OCI-LY1 (cell line): ENCODE results near the gene TRIM43.
"Not testable (repeated sequence)": the region's sequence is repeated elsewhere in the genome, so short reads cannot be mapped to it uniquely, and the experiment has no call there.

Source experiments
- EZH2 ChIP-seq: fragments of 200-600 bp; sonication (generic), shearing (Covaris generic); IDR thresholded peaks from 2 replicates; pipeline ENCODE4 v1.8.0; 2017; ENCODE audit warnings: borderline replicate concordance, mixed run types, mild to moderate bottlenecking, antibody characterized with exemption, low read length, moderate library complexity, mixed read lengths
- TF ChIP-seq, protein P1 (sequence below): fragments of 200-600 bp; sonication (generic), shearing (Covaris generic); IDR thresholded peaks from 2 replicates; pipeline ENCODE4 v1.5.1; 2017; ENCODE audit warnings: mild to moderate bottlenecking, antibody characterized with exemption, low read length, moderate library complexity, mixed read lengths

DNA sequence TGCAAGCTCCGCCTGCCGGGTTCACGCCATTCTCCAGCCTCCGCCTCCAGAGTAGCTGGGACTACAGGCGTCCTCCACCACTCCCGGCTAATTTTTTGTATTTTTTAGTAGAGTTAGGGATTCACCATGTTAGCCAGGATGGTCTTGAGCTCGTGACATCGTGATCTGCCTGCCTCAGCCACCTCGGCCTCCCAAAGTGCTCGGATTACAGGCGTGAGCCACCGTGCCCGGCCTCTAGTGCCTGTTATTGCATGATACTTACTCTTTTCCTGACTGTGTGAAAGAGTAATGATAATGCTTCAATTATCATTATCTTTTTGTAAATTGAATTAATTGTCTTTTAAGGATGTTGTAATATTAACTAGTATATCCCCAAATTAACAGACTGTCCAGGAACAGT is 1.2 kb downstream of the TRIM43 start:
- TF ChIP-seq, protein P1, sequence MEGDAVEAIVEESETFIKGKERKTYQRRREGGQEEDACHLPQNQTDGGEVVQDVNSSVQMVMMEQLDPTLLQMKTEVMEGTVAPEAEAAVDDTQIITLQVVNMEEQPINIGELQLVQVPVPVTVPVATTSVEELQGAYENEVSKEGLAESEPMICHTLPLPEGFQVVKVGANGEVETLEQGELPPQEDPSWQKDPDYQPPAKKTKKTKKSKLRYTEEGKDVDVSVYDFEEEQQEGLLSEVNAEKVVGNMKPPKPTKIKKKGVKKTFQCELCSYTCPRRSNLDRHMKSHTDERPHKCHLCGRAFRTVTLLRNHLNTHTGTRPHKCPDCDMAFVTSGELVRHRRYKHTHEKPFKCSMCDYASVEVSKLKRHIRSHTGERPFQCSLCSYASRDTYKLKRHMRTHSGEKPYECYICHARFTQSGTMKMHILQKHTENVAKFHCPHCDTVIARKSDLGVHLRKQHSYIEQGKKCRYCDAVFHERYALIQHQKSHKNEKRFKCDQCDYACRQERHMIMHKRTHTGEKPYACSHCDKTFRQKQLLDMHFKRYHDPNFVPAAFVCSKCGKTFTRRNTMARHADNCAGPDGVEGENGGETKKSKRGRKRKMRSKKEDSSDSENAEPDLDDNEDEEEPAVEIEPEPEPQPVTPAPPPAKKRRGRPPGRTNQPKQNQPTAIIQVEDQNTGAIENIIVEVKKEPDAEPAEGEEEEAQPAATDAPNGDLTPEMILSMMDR = not testable (repeated sequence)
- not testable (repeated sequence) for TF ChIP-seq EZH2
